GM19240 (cell line): Measurements from ENCODE around the gene SHOC2.

Source experiments
- DNase-seq: peaks from one replicate; pipeline ENCODE4 v3.0.0; 2011; ENCODE audit warnings: low spot score; ENCODE audit not compliant: insufficient read length

Gene SHOC2

DNA sequence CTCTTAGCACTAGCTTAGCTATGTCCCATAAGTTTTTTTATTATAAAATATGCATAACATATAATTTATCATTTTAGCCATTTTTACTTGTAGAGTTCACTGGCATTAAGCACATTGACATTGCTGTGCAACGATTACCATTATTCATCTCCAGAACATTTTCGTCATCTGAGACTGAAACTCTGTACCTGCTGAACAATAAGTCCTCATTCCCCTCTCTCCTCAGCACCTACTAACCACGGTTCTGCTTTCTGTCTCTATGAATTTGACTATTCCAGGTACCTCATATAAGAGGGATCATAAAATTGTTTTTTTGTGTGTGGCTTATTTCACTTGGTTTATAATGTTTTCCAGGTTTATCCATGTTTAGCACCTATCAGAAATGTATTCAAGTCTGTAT lies 64.1 kb downstream of the SHOC2 start:
- no peak for DNase-seq

DNA sequence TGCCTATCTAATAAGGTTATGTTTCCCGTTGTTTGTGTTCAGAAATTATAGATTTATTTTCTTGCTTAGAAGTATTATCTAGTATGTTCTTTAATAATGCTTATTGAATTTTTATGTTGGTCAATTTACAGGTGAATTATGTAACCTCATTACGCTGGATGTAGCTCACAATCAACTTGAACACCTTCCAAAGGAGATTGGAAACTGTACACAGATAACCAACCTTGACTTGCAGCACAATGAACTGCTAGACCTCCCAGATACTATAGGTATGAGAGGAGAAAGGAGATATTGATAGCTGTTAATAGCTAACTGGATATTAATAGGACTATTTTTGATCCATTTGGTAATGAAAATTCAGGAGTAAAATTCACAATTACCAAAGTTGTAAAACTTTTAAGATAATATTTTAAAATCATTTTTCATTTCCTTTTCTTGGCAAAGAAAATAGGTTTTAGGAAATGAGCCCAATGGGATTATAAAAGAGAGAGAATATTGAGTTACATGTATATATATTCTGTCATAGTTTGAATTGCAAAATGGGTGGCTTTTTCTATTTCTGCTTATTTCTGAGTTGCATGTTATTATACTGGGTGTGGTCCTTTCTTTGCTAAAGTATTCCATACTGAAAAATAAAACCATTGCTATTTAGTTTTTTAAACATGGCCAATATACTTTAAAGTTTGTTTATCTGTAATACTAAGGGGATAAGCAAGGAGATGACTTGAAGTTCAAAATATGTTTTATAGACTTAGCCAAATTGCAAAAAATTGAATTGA lies 66.3 kb downstream of the SHOC2 start:
- no peak for DNase-seq

DNA sequence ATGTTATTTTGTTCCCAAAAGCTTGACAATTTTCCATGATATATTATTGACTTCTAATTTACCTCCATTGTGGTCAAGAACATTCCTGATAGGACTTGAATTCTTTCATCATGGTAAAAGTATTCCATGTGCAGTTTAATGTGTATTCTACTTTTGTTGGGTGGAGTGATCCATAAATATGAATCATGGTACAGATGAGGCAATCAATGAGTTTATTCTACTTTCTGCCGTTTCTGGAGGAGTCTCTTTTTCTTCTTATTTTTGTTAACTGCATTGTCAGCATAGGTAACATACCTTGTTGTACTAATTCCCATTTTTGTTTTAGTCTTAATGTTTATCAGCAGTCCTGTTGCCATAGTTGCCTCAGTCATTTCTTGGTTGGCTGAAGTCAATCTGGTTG lies 69.6 kb downstream of the SHOC2 start:
- no peak for DNase-seq

DNA sequence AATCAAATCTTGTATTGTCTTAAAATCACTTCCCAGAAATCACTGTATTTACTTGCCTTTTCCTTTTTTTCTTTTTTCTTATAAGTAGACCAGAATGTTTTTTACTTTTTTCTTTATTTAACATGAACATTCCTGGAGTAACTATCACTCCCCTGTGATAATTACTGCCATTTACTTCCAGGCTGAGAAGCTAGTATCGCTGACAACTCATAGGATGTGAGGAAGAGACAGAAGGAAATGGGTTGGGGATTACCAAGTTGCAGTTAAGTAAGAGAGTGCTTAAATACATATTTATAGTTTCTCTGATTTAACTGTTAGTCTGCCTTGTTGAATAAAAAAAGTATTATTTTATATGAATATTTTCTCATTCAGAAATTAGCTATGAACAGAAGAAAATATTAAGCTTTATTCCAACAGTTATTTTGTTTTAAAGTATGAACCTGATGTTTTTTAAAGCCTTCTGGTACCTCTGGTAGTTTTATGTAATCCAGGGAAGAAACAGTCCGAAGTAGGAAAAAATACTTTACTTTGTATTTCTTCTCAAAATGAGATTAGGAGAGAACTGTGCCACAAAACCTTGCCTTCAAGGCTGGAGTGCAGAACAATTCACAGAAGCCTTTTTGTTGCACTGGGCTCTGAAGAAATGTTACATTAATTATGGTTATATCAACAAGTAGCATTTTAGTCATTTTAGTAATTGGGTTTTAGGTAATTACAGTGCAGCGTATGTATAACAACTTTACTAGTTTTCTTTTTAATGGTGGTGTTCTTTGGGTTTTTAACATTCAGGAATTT lies 72.8 kb downstream of the SHOC2 start:
- DNase-seq: no peak

DNA sequence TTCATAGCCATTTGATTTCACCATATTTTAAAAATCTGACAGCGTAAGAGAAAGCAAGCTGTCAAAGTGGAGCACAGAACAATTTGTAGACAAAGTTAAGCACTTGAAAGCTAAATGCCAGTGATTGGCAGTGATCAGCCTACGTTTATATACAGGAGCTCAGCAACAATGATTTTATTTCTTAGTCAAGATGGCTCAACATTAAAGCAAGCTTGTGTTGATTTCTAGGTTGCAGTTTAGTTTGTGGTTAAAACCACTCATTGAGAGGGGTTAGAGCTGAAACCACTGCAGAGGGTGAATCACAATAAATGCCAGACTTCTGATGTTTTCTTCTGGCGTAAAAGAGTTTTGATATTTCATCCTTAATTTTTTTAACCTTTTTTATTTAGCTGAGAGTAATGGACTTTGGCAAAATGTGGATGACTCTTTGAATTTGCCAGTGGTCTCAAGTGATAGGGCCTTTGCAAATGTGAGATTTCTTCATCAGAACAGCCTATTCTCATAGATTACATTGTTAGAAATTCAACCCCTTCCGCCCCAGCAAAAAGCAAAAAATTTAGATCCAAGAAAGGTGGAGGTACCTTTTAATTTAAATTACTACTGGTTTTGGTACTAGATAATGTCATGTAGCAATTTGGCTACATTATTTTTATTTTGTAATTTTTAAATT lies 73.8 kb downstream of the SHOC2 start:
- no peak for DNase-seq

DNA sequence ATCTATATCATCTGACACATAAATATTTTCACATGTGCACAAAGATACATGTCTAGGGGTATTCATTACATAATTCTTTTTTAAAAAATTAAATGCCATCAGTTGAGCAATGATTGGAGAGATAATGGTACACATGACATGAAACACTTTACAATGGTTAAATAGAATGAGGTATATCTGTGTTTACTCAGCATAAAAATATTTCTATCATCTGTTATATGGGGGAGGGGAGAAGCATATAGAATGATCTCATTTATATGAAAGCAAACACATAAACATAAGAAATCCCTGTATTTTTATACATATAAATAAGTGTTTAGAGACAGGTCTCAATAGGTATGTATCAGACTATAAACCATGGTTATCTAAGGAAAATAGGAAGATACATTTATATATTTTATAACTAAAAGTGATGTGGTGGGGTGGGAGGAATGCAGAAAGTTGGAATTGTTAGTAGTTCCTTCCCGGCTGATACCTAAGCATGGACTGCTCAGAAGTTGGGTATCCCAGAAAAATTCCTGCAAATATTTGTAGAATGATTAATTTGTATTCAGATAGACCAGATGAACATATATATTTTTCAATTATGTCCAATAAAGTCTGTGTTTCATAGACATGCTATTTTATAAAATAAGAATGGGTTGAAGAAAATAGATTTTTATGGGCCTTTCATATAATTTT lies 75.1 kb downstream of the SHOC2 start:
- no peak for DNase-seq

DNA sequence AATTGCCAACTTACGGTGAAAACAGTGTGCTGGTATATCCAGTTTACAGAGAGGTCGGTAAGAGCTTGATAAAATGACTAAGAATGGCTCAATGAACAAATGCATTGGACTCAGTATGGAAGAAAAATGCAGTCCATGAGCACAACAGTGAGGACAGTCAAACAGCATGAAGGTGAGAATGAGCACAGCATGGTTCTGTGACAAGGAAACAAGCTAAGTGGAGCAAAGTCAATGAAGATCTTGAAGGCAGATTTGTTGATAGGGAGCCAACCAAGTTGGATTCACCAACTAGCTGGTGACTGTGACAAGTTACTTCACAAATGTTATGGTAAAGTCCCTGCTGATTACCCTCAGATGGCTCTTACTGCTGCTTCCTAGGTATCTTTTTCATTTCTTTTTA lies 75.9 kb downstream of the SHOC2 start:
- DNase-seq: no peak

DNA sequence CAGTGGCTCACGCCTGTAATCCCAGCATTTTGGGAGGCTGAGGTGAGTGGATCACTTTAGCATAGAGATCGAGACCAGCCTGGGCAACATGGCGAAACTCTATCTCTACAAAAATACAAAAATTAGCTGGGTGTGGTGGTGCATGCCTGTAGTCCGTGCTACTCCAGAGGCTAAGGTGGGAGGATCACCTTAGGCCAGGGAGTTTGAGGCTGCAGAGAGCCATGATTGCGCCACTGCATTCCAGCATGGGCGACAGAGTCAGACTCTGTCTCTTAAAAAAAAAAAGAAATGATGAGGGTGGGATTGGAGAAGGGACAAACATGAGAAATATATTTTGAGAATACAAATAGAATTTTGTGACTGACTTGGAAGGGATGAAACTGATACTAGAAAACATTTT lies 76.9 kb downstream of the SHOC2 start:
- no peak for DNase-seq

DNA sequence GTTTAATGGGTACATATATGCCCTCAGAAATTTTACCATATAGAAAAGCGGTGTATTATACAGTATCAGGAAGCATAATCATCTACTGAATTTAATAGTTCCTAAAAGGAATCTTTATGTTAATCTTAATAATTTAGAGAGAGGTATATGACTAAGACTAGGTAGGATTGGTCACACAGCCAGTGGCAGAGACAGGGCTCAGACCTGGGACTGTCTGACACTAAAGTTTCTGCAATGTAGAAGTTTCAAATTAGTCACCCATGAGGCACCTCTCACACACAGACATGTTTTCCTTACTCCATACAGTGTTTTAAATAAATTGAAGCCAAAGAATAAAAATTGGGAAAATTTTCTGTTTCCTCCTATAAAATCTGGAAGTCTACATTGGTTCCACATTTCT lies 84.6 kb downstream of the SHOC2 start:
- no peak for DNase-seq

DNA sequence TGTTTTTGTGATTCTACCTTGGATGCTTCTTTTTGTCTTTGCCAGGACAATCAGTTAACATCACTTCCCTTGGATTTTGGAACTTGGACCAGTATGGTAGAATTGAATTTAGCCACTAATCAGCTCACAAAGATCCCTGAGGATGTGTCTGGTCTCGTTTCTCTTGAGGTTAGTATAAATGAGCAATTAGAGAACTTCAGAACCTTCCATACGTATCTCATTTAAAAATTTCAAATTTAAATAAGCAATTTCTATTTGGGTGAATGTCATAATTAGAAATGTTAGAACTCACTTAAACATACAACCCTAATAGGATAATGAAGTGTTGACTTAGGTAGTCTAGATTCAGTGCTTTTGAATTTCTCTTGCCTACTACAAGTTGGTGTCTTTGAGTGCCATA lies 88.1 kb downstream of the SHOC2 start:
- DNase-seq: no peak

DNA sequence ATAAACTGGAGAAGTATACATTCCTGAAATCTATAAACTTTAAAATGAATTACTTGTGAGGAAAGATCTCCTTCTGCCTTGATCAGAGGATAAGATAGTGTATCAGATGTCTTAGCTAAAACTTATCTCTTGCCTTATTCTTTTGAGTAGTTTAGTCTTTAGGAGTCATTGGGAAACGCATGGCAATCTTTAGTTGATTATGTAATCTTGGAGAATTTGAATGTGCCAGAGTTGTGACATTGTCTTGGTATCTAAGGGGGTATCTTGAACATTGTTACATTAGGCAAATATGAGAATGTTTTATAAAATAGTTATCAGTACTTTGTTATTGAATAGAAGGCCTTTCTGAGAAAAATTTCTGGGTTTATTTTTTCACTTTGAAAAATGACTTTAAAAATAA lies 95.8 kb downstream of the SHOC2 start:
- DNase-seq: no peak

DNA sequence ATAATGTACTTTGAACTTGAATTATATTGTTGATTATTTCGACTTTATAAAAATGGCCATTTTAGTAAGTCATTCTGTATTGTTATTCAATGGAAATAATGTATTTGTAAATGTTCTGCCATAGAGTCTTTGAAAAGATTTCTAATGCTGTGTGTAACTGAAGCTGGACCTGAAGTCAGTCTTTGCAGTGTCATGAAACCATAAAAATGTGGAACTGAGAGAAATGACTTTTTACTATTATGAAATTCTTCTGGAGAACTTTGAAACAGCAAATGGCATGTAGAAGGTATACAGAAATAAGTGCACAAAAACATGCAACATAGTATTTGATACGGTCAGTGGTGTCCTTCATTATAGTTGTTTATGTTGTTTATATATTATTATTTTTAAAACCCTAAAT lies 97.7 kb downstream of the SHOC2 start:
- no peak for DNase-seq

DNA sequence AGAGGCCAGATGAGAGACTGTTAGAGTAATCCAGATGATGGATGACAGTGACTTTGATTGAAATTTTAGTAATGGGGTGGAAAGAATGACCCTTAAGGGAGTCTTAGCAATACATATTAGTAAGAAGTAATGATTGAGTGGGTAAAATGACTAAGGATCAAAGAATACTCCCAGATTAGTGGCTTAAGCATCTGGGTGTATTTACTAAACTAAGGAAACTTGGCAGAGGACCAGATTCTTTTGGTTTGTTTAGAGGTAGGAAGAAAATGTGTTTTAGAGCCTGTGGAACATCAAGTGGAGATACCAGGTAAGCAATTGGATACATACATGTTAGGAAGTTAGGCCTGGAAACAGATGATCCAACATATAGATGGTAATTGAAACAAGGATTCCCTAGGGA lies 98.6 kb downstream of the SHOC2 start:
- DNase-seq: no peak

DNA sequence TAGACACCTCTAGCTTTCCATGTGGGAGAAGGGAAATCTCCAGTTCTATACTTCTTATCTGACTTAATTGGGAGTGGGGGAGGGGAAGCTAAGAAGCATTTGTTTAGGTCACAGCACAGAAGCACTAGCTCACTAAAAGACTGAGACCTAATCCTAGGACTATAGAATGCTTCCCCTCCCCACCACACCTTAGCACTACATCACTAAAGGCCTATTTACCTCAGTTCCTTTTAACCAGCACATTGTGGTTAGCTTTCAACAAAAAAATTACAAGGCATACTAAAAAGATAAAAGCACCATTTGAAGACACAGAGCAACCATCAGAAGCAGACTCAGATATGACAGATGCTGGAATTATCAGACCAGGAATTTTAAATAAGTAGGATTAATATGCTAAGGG lies 103.7 kb downstream of the SHOC2 start:
- no peak for DNase-seq

DNA sequence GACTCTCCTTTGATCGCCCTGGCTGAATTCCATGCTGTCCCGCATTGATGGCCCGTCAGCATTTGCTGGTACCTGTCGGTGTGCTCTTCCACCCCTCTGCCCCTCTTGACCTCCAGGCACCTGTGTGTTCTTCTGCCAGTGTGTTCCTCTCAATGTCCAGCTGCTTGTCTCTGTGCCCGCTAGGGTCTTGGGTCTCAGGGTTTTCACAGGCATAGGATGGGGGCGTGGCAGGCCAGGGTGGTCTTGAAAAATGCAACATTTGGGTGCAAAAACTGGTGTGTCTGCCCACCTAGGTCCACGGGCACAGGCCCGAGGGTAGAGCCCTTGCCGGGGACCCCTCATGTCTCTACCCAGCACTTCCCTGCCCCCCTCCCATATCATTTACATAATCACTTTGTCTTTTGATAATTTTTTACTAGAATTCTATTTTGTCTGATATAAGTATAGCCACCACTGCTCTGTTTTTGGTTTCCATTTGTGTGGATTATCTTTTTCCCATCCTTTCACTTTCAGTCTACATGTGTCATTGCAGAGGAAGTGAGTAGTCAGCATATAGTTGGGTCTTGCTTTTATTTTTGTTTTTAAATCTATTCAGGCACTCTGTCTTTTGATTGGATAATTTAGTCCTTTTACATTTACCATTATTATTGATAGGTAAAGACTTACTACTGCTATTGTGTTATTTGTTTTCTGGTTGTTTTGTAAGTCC lies 110.8 kb downstream of the SHOC2 start:
- DNase-seq: no peak

DNA sequence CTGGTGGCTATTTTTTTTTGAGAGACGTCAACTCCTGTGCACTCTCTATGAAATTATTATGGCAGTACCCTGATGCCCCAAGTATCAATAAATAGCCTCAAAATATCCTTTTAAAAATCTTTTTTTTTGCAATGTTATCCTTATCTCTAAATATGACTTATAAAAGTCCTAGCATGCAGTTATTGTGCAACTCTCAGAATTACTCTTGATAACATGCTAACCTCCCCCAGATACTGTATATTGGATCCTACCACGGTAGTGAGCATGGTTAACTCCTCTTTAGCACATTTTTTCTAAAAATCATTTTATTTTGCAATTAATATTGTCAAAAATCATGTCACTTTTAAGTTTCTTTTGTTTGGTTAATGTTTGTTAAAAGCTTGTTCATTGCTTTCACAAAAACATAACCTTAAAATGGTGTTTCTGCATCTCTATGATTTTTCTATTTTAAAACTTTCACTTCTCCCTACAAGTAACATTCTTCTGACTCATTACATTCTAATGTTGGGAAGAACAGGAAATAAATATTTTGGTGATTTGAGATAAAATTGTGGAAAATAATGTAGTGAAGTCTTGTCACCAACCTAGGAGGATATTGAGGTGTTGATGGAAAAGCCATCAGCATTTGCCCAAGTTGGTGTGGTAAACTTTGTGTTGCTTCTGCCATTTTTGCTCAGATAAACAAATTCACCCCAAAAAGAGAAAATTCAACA lies 115.3 kb downstream of the SHOC2 start:
- no peak for DNase-seq

DNA sequence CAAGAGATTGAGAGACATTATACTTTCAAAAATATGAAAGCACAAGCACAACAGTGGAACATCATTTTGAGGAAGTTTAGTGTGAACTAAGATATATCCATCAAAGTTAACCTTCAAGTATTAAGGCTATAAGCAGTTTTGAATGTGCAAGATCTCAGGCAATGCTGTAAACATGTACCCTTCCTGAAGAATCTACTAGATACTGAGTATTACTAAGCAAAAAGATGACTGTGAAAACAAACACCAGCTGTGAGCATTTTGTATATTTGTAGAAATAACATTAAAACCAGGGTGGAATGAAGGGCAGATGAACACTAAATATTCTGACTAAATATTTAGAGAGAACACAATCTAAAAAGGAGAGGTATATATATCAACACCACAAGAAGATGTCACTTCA lies 116.1 kb downstream of the SHOC2 start:
- DNase-seq: no peak

DNA sequence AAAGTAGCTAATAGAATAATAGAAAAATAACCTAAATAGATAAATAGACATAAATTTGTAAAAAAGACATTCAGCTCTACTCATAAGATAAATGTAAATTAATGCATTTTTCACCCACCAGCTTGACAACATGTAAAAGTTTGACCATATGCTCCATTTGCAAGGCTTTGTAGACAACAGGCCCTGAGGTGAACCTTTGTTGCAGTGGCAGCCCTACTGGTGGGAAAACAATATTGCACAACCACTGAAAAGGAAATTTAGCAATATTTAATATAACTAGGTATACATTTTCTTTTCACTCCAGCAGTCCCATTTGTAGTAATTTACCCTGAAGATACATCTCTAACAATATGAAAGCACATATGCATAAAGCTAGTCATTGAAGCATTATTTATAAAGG lies 118.5 kb downstream of the SHOC2 start:
- no peak for DNase-seq

DNA sequence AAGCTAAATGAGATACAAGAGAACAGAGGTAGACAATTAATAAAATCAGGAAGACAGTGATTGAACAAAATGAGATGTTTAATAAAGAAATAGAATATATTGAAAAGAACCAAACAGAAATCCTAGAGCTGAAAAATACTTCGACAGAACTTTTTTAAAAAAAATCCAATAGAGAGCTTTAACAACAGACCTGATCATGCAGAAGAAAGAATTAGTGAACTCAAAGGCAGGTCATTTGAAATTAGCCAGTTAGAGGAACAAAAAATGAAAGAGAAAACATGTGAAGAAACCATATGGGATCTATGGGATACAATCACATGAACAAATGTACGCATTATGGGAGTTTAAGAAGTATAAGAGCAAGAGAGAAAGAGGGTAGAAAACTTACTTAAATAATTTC lies 120.1 kb downstream of the SHOC2 start:
- no peak for DNase-seq

DNA sequence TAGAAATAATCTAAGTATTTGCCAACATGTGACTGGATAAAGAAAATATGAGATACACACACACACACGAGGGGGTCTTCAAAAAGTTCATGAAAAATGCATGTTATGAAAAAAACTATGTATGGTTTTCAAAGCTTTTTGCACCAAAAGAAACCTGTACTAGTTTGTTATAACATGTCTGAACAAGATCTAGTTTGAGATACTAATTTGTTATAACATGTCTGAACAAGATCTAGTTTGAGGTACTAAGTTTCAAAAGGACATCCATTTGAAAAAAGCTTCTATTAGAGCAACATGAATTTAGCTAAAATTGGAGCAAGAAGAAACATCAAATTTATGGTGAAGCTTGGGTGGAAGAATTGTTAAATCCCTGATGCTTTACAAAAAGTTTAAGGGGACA lies 137.6 kb downstream of the SHOC2 start:
- DNase-seq: no peak
